Fibroblast of lung (primary cell): ENCODE measurements around the gene PSMA7. TPM values are rescaled to one million over a fixed set of nuclear protein-coding genes. Genes with fewer than 3 reads are reported as not detected.

Source experiments
- DNase-seq, 2 donors: peaks; one replicate each; pipeline versions ENCODE4 v3.0.0 to v3.0.0-alpha.2; 2010; ENCODE audit warnings: low read depth in 2 of 2
- H2AFZ ChIP-seq: 2 replicates; pipeline ENCODE4 v1.5.1; 2012; ENCODE audit warnings: low read length, control low read depth, inconsistent platforms
- H3K27ac ChIP-seq: 2 replicates; pipeline ENCODE4 v1.5.1; 2011; ENCODE audit warnings: low read length, control low read depth; ENCODE audit not compliant: insufficient read depth
- H3K27me3 ChIP-seq: 2 replicates; pipeline ENCODE4 v1.5.1; 2011; ENCODE audit warnings: mild to moderate bottlenecking, low read length; ENCODE audit not compliant: control insufficient read depth, insufficient read depth
- H3K36me3 ChIP-seq: 2 replicates; pipeline ENCODE4 v1.5.1; 2011; ENCODE audit warnings: low read length; ENCODE audit not compliant: control insufficient read depth, insufficient read depth
- H3K4me1 ChIP-seq: 2 replicates; pipeline ENCODE4 v1.5.1; 2011; ENCODE audit warnings: low read length; ENCODE audit not compliant: control insufficient read depth, insufficient read depth; ENCODE audit errors: extremely low read depth
- H3K4me2 ChIP-seq: 2 replicates; pipeline ENCODE4 v1.5.1; 2011; ENCODE audit warnings: low read length, control low read depth; ENCODE audit not compliant: insufficient read depth; ENCODE audit errors: extremely low read depth
- H3K4me3 ChIP-seq, 4 experiments: fragments of 200-600 bp in 1 of 4; sonication (generic) in 1 of 4; replicated peaks in 1 of 4; 2 replicates each; pipeline ENCODE4 v1.5.1; 2011 to 2016; ENCODE audit warnings: low read length in 4 of 4, low read depth in 3 of 4, mild to moderate bottlenecking in 3 of 4, control low read depth in 2 of 4, inconsistent platforms in 1 of 4, mixed read lengths in 1 of 4; ENCODE audit not compliant: insufficient read depth in 1 of 4; ENCODE audit errors: control extremely low read depth in 1 of 4
- H3K79me2 ChIP-seq: 2 replicates; pipeline ENCODE4 v1.5.1; 2012; ENCODE audit warnings: mild to moderate bottlenecking, low read length, inconsistent platforms; ENCODE audit not compliant: control insufficient read depth, insufficient read depth
- H3K9ac ChIP-seq: 2 replicates; pipeline ENCODE4 v1.5.1; 2011; ENCODE audit warnings: mild to moderate bottlenecking, low read length, control low read depth; ENCODE audit not compliant: insufficient read depth
- H3K9me3 ChIP-seq: 2 replicates; pipeline ENCODE4 v1.5.1; 2012; ENCODE audit warnings: low read depth, low read length; ENCODE audit not compliant: control insufficient read depth, insufficient read depth
- H4K20me1 ChIP-seq: 2 replicates; pipeline ENCODE4 v1.5.1; 2011; ENCODE audit warnings: low read length; ENCODE audit not compliant: control insufficient read depth, insufficient read depth; ENCODE audit errors: extremely low read depth
- EZH2 ChIP-seq: IDR thresholded peaks from 2 replicates; pipeline ENCODE4 v1.5.1; 2012; ENCODE audit warnings: low read length, control low read depth, mild to moderate bottlenecking; ENCODE audit errors: missing control alignments
- polyA plus RNA-seq, 2 donors: library from polyadenylated mRNA; depleted of rRNA in 1 of 2; stranded (reverse) in 1 of 2; unstranded in 1 of 2; fragments of >200 nt; gene quantifications; 2 replicates each; pipeline ENCODE4 v1.2.1, GENCODE V29; 2011 to 2012; ENCODE audit warnings: missing spikeins in 1 of 2
- total RNA-seq: library from RNA; depleted of rRNA; stranded (reverse); fragments of >200 nt; gene quantifications from 2 replicates; pipeline ENCODE4 v1.2.1, GENCODE V29; 2014
- TF ChIP-seq, protein P1 (sequence below), 2 donors: IDR thresholded peaks in 1 of 2; conservative IDR thresholded peaks in 1 of 2; 1 replicate in 1 of 2; 2 replicates in 1 of 2; pipeline ENCODE4 v1.5.1; 2011 to 2012; ENCODE audit warnings: low read length in 2 of 2, control low read depth in 1 of 2, inconsistent platforms in 1 of 2, low read depth in 1 of 2, mild to moderate bottlenecking in 1 of 2

The PSMA7 gene
- total and polyA plus RNA-seq, 2 donors (not counting 1 experiment from before 2014, with no cell fraction given): 234 to 342 TPM

DNA sequence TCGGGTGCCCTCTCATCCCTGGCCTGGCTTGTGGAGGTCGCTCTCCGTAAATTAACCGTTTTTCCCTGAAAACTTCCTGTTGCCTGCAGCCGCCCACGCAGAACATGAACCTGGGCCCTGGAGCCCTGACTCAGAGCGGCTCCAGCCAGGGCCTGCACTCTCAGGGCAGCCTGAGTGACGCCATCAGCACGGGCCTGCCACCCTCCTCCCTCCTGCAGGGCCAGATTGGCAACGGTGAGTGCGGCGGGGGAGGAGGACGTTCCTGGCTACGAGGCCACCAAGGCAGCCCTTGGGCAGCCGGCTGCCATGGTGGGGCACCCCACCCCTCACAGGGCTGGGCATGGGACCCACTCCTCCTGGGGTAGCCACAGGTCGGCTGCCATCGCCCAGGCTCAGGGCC lies 18.2 kb upstream of the PSMA7 start:
- TF ChIP-seq, protein P1, sequence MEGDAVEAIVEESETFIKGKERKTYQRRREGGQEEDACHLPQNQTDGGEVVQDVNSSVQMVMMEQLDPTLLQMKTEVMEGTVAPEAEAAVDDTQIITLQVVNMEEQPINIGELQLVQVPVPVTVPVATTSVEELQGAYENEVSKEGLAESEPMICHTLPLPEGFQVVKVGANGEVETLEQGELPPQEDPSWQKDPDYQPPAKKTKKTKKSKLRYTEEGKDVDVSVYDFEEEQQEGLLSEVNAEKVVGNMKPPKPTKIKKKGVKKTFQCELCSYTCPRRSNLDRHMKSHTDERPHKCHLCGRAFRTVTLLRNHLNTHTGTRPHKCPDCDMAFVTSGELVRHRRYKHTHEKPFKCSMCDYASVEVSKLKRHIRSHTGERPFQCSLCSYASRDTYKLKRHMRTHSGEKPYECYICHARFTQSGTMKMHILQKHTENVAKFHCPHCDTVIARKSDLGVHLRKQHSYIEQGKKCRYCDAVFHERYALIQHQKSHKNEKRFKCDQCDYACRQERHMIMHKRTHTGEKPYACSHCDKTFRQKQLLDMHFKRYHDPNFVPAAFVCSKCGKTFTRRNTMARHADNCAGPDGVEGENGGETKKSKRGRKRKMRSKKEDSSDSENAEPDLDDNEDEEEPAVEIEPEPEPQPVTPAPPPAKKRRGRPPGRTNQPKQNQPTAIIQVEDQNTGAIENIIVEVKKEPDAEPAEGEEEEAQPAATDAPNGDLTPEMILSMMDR (conservative IDR thresholded peaks at IDR 0.05 in 1 of 2, IDR thresholded peaks at IDR 0.05 in 1 of 2; ENCODE audit: low read depth in 1 of 2, low read length in 2 of 2): no peak
- TF ChIP-seq EZH2: no peak
- H3K36me3 ChIP-seq: peaks cover 18% of the 10 kb centered on the region
- H3K9ac ChIP-seq: no peak overlapping the region
- H3K27ac ChIP-seq: no peak overlapping the region
- H2AFZ ChIP-seq: no peak overlapping the region
- no peaks in the 10 kb centered on the region for H3K9me3 ChIP-seq
- no peaks in the 10 kb centered on the region for H3K27me3 ChIP-seq
- H4K20me1 ChIP-seq: no peaks in the 10 kb centered on the region
- peaks cover 15% of the 10 kb centered on the region for H3K79me2 ChIP-seq
- H3K4me2 ChIP-seq: no peak overlapping the region
- H3K4me1 ChIP-seq: peaks cover 4% of the 10 kb centered on the region
- no peak overlapping the region for H3K4me3 ChIP-seq
- peak in 1 of 2 donors; percentile 92 for DNase-seq

DNA sequence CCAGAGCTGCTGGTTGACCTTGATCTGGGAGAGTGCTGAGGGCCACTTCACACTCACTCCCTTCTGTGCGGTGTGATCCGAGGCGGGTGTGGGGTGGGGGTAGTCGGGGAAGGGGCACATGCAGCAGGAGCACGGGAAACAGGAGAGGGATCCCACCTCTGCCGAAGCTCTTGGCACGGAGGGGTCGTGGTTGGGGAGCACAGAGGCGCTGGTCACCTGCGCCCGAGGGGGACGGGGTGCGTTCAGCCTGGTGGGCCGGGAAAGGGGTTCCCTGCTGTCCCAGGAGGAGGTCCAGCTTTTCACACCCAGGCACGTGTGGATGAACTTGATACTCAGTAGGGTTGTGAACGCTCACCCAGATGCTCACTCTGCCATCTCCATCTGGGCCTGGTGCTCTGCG lies 17.7 kb upstream of the PSMA7 start:
- no peak for TF ChIP-seq EZH2
- TF ChIP-seq, protein P1 (conservative IDR thresholded peaks at IDR 0.05 in 1 of 2, IDR thresholded peaks at IDR 0.05 in 1 of 2; ENCODE audit: low read depth in 1 of 2, low read length in 2 of 2): no peak
- peaks cover 2% of the 10 kb centered on the region for H3K4me1 ChIP-seq
- no peak overlapping the region for H2AFZ ChIP-seq
- peaks cover 15% of the 10 kb centered on the region for H3K79me2 ChIP-seq
- H3K27me3 ChIP-seq: no peaks in the 10 kb centered on the region
- H4K20me1 ChIP-seq: no peaks in the 10 kb centered on the region
- no peak overlapping the region for H3K4me3 ChIP-seq
- no peak overlapping the region for H3K27ac ChIP-seq
- no peaks in the 10 kb centered on the region for H3K9me3 ChIP-seq
- no peak overlapping the region for H3K9ac ChIP-seq
- H3K4me2 ChIP-seq: no peak overlapping the region
- peaks cover 18% of the 10 kb centered on the region for H3K36me3 ChIP-seq
- no peak for DNase-seq

DNA sequence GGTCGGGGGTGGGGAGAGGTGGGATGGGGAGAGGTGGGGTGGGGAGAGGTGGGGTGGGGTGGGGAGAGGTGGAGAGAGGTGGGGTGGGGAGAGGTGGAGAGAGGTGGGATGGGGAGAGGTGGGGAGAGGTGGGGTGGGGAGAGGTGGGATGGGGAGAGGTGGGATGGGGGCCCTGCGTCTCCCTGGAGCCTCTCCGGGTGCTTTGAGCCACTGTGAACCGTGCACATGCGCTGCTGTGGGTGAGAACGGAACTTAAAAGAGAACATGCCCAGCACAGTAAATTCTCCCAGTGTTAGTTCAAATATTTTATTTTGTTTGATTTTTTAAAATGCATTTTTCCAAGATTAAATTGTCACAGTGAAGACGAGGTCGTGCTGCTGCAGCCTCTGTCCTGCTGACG lies 17.1 kb upstream of the PSMA7 start:
- Histone ChIP-seq H3K27me3 (no peaks in the 10 kb centered on the region), H3K36me3 (peaks cover 13% of the 10 kb centered on the region), H3K9ac (no peak overlapping the region), H3K79me2 (peaks cover 15% of the 10 kb centered on the region), H3K4me1 (no peaks in the 10 kb centered on the region), H3K9me3 (no peaks in the 10 kb centered on the region), H3K4me3 (no peak overlapping the region), H4K20me1 (no peaks in the 10 kb centered on the region), H3K4me2 (no peak overlapping the region), H3K27ac (no peak overlapping the region), H2AFZ (no peak overlapping the region)
- no peak for TF ChIP-seq EZH2
- TF ChIP-seq, protein P1 (conservative IDR thresholded peaks at IDR 0.05 in 1 of 2, IDR thresholded peaks at IDR 0.05 in 1 of 2; ENCODE audit: low read depth in 1 of 2, low read length in 2 of 2): no peak
- DNase-seq: no peak
